Epithelial cell of esophagus (primary cell): ENCODE measurements around the gene GAB1.

Experiments
- DNase-seq: peaks from one replicate; pipeline ENCODE4 v3.0.0; 2010; ENCODE audit warnings: low read depth
- H3K4me3 ChIP-seq: 2 replicates; pipeline ENCODE4 v1.5.1; 2011; ENCODE audit warnings: mild to moderate bottlenecking, low read length, control low read depth
- CTCF ChIP-seq: IDR thresholded peaks from 2 replicates; pipeline ENCODE4 v1.5.1; 2011; ENCODE audit warnings: low read depth, mild to moderate bottlenecking, low read length, control low read depth, inconsistent platforms; ENCODE audit not compliant: insufficient read depth; ENCODE audit errors: missing control alignments

Gene GAB1

GRCh38 chr4:143458966-143459365 lies 122.3 kb downstream of the GAB1 start:
- no peak overlapping the region for H3K4me3 ChIP-seq
- TF ChIP-seq CTCF, result no peak
- DNase-seq, result no peak

GRCh38 chr4:143473334-143474126 lies 136.9 kb downstream of the GAB1 start:
- DNase-seq, result no peak
- TF ChIP-seq CTCF, result no peak
- no peak overlapping the region for H3K4me3 ChIP-seq

GRCh38 chr4:143477487-143477886 lies 140.8 kb downstream of the GAB1 start:
- DNase-seq, result no peak
- no peak for TF ChIP-seq CTCF
- no peak overlapping the region for H3K4me3 ChIP-seq

- no peak overlapping the region for H3K4me3 ChIP-seq
- no peak for DNase-seq
- no peak for TF ChIP-seq CTCF
Measured at GRCh38 chr4:143481361-143481760, 144.7 kb downstream of the GAB1 start.

GRCh38 chr4:143482840-143483239 lies 146.2 kb downstream of the GAB1 start:
- H3K4me3 ChIP-seq, result no peak overlapping the region
- peak; percentile 57 for DNase-seq
- TF ChIP-seq CTCF, result peak; percentile 67

- TF ChIP-seq CTCF, result no peak
Measured at GRCh38 chr4:143486314-143486713, 149.6 kb downstream of the GAB1 start.

GRCh38 chr4:143488687-143489086 lies 152.0 kb downstream of the GAB1 start:
- peak; percentile 33 for DNase-seq

More at GRCh38 chr4:143486314-143486713, 149.6 kb downstream of the GAB1 start:
- H3K4me3 ChIP-seq, result no peak overlapping the region
- peak; percentile 42 for DNase-seq

More at GRCh38 chr4:143488687-143489086, 152.0 kb downstream of the GAB1 start:
- no peak overlapping the region for H3K4me3 ChIP-seq
- TF ChIP-seq CTCF, result no peak
